MCF 10A (cell line): ENCODE data around the gene TGM5. TPM values are rescaled to one million over a fixed set of nuclear protein-coding genes. Genes with fewer than 3 reads are reported as not detected.
"Not testable (repeated sequence)": the region's sequence is repeated elsewhere in the genome, so short reads cannot be mapped to it uniquely, and the experiment has no call there.

Experiments used
- BruUV-seq: library from RNA; stranded (reverse); fragments of 400-500 nt; replicated peaks from 2 replicates; lab custom pipeline; 2021; lab: Mats Ljungman, UMichigan
- CTCF ChIA-PET: fragments of 300-600 bp; sonication (Branson Sonifier 250); formaldehyde crosslinking; extraction: SDS; loops from one replicate; lab custom pipeline; 2021; ENCODE audit warnings: antibody characterized with exemption, inconsistent platforms; lab: Yijun Ruan, JAX
- POLR2A ChIA-PET: fragments of 300-600, 350-650 bp; sonication (Branson Sonifier 250); formaldehyde crosslinking; extraction: SDS; loops from one replicate; lab custom pipeline; 2020; ENCODE audit warnings: antibody characterized with exemption, inconsistent platforms; lab: Yijun Ruan, JAX
- DNase-seq: peaks from one replicate; pipeline ENCODE4 v3.0.0-alpha.2; 2018; ENCODE audit not compliant: unreplicated experiment
- H3K27ac Mint-ChIP-seq: one replicate; pipeline ENCODE4 v1.8.0; 2022; ENCODE audit warnings: mild to moderate bottlenecking, low read depth, mixed read lengths; ENCODE audit not compliant: unreplicated experiment
- H3K27me3 Mint-ChIP-seq: one replicate; pipeline ENCODE4 v1.8.0; 2022; ENCODE audit warnings: mixed read lengths; ENCODE audit not compliant: insufficient read depth, unreplicated experiment
- H3K36me3 Mint-ChIP-seq: one replicate; pipeline ENCODE4 v1.8.0; 2022; ENCODE audit warnings: mild to moderate bottlenecking, moderate library complexity, mixed read lengths; ENCODE audit not compliant: insufficient read depth, unreplicated experiment
- H3K4me1 Mint-ChIP-seq: one replicate; pipeline ENCODE4 v1.8.0; 2022; ENCODE audit warnings: mixed read lengths; ENCODE audit not compliant: insufficient read depth, unreplicated experiment
- H3K4me3 Mint-ChIP-seq: one replicate; pipeline ENCODE4 v1.8.0; 2022; ENCODE audit warnings: mild to moderate bottlenecking, moderate library complexity, mixed read lengths; ENCODE audit not compliant: unreplicated experiment
- H3K9me3 Mint-ChIP-seq: one replicate; pipeline ENCODE4 v1.8.0; 2022; ENCODE audit warnings: mixed read lengths; ENCODE audit not compliant: unreplicated experiment
- CTCF ChIP-seq: fragments of 200-600 bp; IDR thresholded peaks from one replicate; pipeline ENCODE4 v1.8.0; 2022; ENCODE audit warnings: antibody characterized with exemption, mild to moderate bottlenecking; ENCODE audit not compliant: unreplicated experiment
- intact Hi-C: fragments of 100-400 bp; cut with micrococcal nuclease; formaldehyde crosslinking; loops from 2 replicates; pipeline ENCODE4 v1.14.1; 2022
- total RNA-seq: library from RNA; stranded (reverse); gene quantifications from 2 replicates; pipeline ENCODE4 v1.2.3, GENCODE V29; 2022

The TGM5 gene
- total RNA-seq, 1 experiment from 2014 or later = 0.12 TPM

DNA sequence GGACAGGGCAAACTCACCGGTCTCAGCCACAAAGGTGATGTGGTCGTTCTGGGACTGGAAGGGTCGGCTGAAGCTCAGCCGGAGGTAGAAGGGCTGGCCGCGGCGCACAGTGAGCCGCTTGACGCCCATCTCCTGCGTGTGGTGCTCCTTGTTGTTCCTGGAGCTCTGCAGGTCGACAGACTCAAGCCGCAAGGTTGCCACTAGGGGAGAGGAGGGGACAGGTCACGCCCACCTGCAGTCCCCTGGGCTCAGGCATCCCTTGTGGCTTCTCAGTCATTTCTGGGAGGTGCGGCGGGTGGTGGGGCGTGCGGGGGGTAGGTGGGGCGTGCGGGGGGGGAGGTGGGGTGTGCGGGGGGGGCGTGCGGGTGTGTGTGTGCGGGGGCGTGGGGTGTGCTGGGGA lies 26.7 kb upstream of the TGM5 start:
- no peak for DNase-seq
- Mint-ChIP-seq H3K27ac (no peak overlapping the region), H3K36me3 (no peaks in the 10 kb centered on the region), H3K4me3 (no peak overlapping the region), H3K27me3 (peaks cover 38% of the 10 kb centered on the region), H3K9me3 (no peaks in the 10 kb centered on the region), H3K4me1 (no peaks in the 10 kb centered on the region)
- TF ChIP-seq CTCF = no peak
- ChIA-PET CTCF (interaction anchor here (1.3 kb wide), 1 partner anchor 68 kb away, joined by 6 read pairs; no protein-coding TSS in a partner anchor), POLR2A (interaction anchor here (0.6 to 1.0 kb wide), 2 partner anchors 11 to 159 kb away, joined by 3 to 4 read pairs; no protein-coding TSS in a partner anchor)
- intact Hi-C loops = no loop called here
- no TSS peak for BruUV-seq

GRCh38 chr15:43292375-43293078 lies 25.8 kb upstream of the TGM5 start:
- H3K9me3 Mint-ChIP-seq = no peaks in the 10 kb centered on the region
- TF ChIP-seq CTCF = no peak
- no peak overlapping the region for H3K27ac Mint-ChIP-seq
- no peak for DNase-seq
- no peak overlapping the region for H3K4me3 Mint-ChIP-seq
- CTCF ChIA-PET = interaction anchor here (0.7 to 1.3 kb wide), 2 partner anchors 46 to 67 kb away, joined by 4 to 6 read pairs; no protein-coding TSS in a partner anchor
- intact Hi-C loops = no loop called here
- POLR2A ChIA-PET = interaction anchor here (1.0 kb wide), 1 partner anchor 12 kb away, joined by 3 read pairs; no protein-coding TSS in a partner anchor
- no peaks in the 10 kb centered on the region for H3K36me3 Mint-ChIP-seq
- H3K27me3 Mint-ChIP-seq = peaks cover 41% of the 10 kb centered on the region
- no peaks in the 10 kb centered on the region for H3K4me1 Mint-ChIP-seq
- no TSS peak for BruUV-seq

GRCh38 chr15:43289656-43290055 lies 22.9 kb upstream of the TGM5 start:
- H3K36me3 Mint-ChIP-seq, H3K27ac Mint-ChIP-seq, H3K4me3 Mint-ChIP-seq, intact Hi-C loops, BruUV-seq, DNase-seq, POLR2A ChIA-PET, CTCF ChIA-PET, H3K9me3 Mint-ChIP-seq, H3K4me1 Mint-ChIP-seq: not testable (repeated sequence)
- H3K27me3 Mint-ChIP-seq = peaks cover 30% of the 10 kb centered on the region

GRCh38 chr15:43287254-43287653 lies 20.5 kb upstream of the TGM5 start:
- intact Hi-C loops = no loop called here
- no peaks in the 10 kb centered on the region for H3K36me3 Mint-ChIP-seq
- ChIA-PET POLR2A (interaction anchor here (1.2 kb wide), 1 partner anchor 62 kb away, joined by 3 read pairs; no protein-coding TSS in a partner anchor), CTCF (interaction anchor here (0.8 to 5.2 kb wide), 7 partner anchors 17 to 216 kb away, joined by 3 to 222 read pairs (median 18); partner anchors contain the start of gene EPB42)
- H3K4me3 Mint-ChIP-seq = no peak overlapping the region
- no peak for DNase-seq
- BruUV-seq = no TSS peak
- TF ChIP-seq CTCF = no peak
- peaks cover 22% of the 10 kb centered on the region for H3K27me3 Mint-ChIP-seq
- peaks cover 5% of the 10 kb centered on the region for H3K4me1 Mint-ChIP-seq
- H3K9me3 Mint-ChIP-seq = no peaks in the 10 kb centered on the region
- H3K27ac Mint-ChIP-seq = no peak overlapping the region
